ENCODE results near the gene PRLH. TPM values are rescaled to one million over a fixed set of nuclear protein-coding genes. Genes with fewer than 3 reads are reported as not detected.

PRLH gene
- total and polyA plus RNA-seq, 2 of the 13 experiments (the other 11 are each of a cell fraction or from before 2014, with no cell fraction given), result not detected

- no peak overlapping the region for H3K4me2 ChIP-seq (ENCODE audit: low read depth, low read length)
- TF ChIP-seq MXD4 (CRISPR knock-in tag; IDR thresholded peaks at IDR 0.05) (no peak), ZBTB14 (CRISPR knock-in tag; IDR thresholded peaks at IDR 0.05) (no peak), SP140L (CRISPR knock-in tag; IDR thresholded peaks at IDR 0.05; ENCODE audit: borderline replicate concordance) (no peak), ZNF501 (CRISPR knock-in tag; IDR thresholded peaks at IDR 0.05) (no peak), ZNF83 (CRISPR knock-in tag; IDR thresholded peaks at IDR 0.05; ENCODE audit: borderline replicate concordance) (no peak), NFAT5 (CRISPR knock-in tag; IDR thresholded peaks at IDR 0.05) (no peak), SMC3 (IDR thresholded peaks at IDR 0.05; ENCODE audit: low read length) (no peak), HNF4G (IDR thresholded peaks at IDR 0.05; ENCODE audit: borderline replicate concordance, low read depth, low read length) (no peak), HNF4G (CRISPR knock-in tag; IDR thresholded peaks at IDR 0.05; ENCODE audit: borderline replicate concordance, low read depth) (no peak), ELF1 (CRISPR knock-in tag; IDR thresholded peaks at IDR 0.05) (no peak), MZF1 (CRISPR knock-in tag; IDR thresholded peaks at IDR 0.05; ENCODE audit: borderline replicate concordance) (no peak), MTA1 (CRISPR knock-in tag; IDR thresholded peaks at IDR 0.05; ENCODE audit: borderline replicate concordance) (no peak), EZH2 (conservative IDR thresholded peaks at IDR 0.05; ENCODE audit: low read depth, low read length) (no peak), KAT8 (CRISPR knock-in tag; IDR thresholded peaks at IDR 0.05) (no peak), ZNF430 (CRISPR knock-in tag; IDR thresholded peaks at IDR 0.05) (no peak), ZFP41 (CRISPR knock-in tag; IDR thresholded peaks at IDR 0.05; ENCODE audit: borderline replicate concordance) (no peak), SETDB1 (CRISPR knock-in tag; IDR thresholded peaks at IDR 0.05; ENCODE audit: borderline replicate concordance) (no peak)
- no peak overlapping the region for H2AFZ ChIP-seq (ENCODE audit: low read length)
- ChIA-PET CTCF (ENCODE audit: low intra/inter-chr PET ratio, low total read pairs) (no interaction called here), POLR2A (no interaction called here)
- H3K9me3 ChIP-seq (ENCODE audit: low read length), result no peaks in the 10 kb centered on the region
- WGBS (ENCODE audit: low lambda C conversion rate), result 47% methylated on average over 24 of the region's 29 CpGs
- H3K27me3 ChIP-seq (ENCODE audit: control insufficient read depth in 1 of 2, insufficient read depth in 2 of 2, low read length in 2 of 2), result peaks cover 9 to 66% of the 10 kb centered on the region in 2 experiments; a peak in 4 of 5 replicates
- H4K20me1 ChIP-seq (ENCODE audit: insufficient read depth, low read length), result no peaks in the 10 kb centered on the region
- BruUV-seq (replicated peaks), result no TSS peak
- in situ Hi-C loops (cut with HindIII; ENCODE audit: extremely low pct_ligation_motif_present, low pct_unique_long_range_greater_than_20kb), result no loop called here
- no peak overlapping the region for H3K4me3 ChIP-seq (replicated peaks in 1 of 3; ENCODE audit: insufficient read depth in 1 of 3, low read depth in 2 of 3, low read length in 3 of 3)
- peaks cover 16% of the 10 kb centered on the region for H3K4me1 ChIP-seq (ENCODE audit: insufficient read depth, low read length)
- H3K27ac ChIP-seq (ENCODE audit: extremely low read length, insufficient read depth, low read length), result no peak overlapping the region
- intact Hi-C loops (cut with micrococcal nuclease; ENCODE audit: unreplicated experiment), result no loop called here
- DNase-seq (ENCODE audit: low spot score), result no peak
- no peak overlapping the region for H3K9ac ChIP-seq (ENCODE audit: insufficient read depth, low read depth, low read length)
- FAIRE-seq, result no peak
- H3K79me2 ChIP-seq (ENCODE audit: insufficient read depth, low read length), result no peaks in the 10 kb centered on the region
- no peak for ATAC-seq
- no peaks in the 10 kb centered on the region for H3K36me3 ChIP-seq (replicated peaks in 1 of 2; ENCODE audit: control insufficient read depth in 1 of 2, insufficient read depth in 2 of 2, low read length in 2 of 2)
These were observed 28.2 kb upstream of the PRLH start for GRCh38 chr2:237538001-237538720.
